PC-9 (cell line): ENCODE data around the gene RAMP2.
A peak's percentile ranks its signal among the peaks of the same experiment; 100 is the strongest.

Experiments used
- EZH2 ChIP-seq: fragments of 200-600 bp; sonication (generic); IDR thresholded peaks from 2 replicates; pipeline ENCODE4 v1.8.0; 2017; ENCODE audit warnings: antibody characterized with exemption, low read depth
- TF ChIP-seq, protein P1 (sequence below): fragments of 200-600 bp; sonication (generic); conservative IDR thresholded peaks from 2 replicates; pipeline ENCODE4 v1.6.1; 2017; ENCODE audit warnings: mixed run types, antibody characterized with exemption, mild to moderate bottlenecking, moderate library complexity

DNA sequence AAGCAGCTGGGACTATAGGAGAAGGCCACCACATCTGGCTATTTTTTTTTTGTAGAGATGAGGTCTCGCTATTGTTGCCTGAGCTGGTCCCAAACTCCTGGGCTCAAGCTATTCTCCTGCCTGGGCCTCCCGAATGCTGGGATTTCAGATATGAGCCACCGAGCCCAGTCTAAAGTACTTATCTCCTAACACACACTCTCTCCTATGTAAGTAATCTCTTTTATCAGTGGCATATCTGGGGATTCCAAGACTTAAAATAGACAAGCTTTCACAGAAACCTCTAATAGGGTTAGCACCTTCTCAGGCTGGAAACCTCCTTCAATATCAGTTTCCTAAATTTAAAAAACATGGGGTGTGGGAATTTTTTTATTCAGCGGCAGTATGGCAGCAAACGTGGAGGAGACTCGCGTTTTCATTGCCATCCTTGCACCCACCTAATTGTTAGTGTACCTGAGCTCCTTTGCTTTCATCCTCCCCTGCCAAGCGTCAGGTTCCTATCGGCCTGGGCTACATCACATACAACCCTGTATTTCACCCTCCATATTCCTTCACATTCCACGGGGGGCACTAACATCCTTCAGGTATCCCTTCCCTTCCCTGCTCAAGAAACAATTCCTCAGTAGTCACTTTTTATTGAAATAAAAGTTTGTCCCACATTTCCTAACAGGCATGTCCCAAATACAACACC lies 17.3 kb upstream of the RAMP2 start:
- TF ChIP-seq, protein P1, sequence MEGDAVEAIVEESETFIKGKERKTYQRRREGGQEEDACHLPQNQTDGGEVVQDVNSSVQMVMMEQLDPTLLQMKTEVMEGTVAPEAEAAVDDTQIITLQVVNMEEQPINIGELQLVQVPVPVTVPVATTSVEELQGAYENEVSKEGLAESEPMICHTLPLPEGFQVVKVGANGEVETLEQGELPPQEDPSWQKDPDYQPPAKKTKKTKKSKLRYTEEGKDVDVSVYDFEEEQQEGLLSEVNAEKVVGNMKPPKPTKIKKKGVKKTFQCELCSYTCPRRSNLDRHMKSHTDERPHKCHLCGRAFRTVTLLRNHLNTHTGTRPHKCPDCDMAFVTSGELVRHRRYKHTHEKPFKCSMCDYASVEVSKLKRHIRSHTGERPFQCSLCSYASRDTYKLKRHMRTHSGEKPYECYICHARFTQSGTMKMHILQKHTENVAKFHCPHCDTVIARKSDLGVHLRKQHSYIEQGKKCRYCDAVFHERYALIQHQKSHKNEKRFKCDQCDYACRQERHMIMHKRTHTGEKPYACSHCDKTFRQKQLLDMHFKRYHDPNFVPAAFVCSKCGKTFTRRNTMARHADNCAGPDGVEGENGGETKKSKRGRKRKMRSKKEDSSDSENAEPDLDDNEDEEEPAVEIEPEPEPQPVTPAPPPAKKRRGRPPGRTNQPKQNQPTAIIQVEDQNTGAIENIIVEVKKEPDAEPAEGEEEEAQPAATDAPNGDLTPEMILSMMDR = peak; percentile 35; the same call in 1 of the 2 replicates
- TF ChIP-seq EZH2 = no peak
